Testis (tissue), 3 donors: ENCODE measurements around the gene BEGAIN. TPM values are rescaled to one million over a fixed set of nuclear protein-coding genes. Genes with fewer than 3 reads are reported as not detected.

ENCODE experiments used
- DNase-seq: peaks from one replicate; pipeline ENCODE4 v3.0.0-alpha.2; 2019
- H3K27ac ChIP-seq, 2 donors: fragments of 200-600 bp; sonication (generic); one replicate each; pipeline ENCODE4 v1.5.1; 2019
- H3K27me3 ChIP-seq: fragments of 200-600 bp; sonication (generic); one replicate; pipeline ENCODE4 v1.5.1; 2019
- H3K36me3 ChIP-seq: fragments of 200-600 bp; sonication (generic); one replicate; pipeline ENCODE4 v1.5.1; 2017; ENCODE audit warnings: low read depth; ENCODE audit errors: missing control alignments
- H3K4me1 ChIP-seq: fragments of 200-600 bp; sonication (generic); one replicate; pipeline ENCODE4 v1.5.1; 2019
- H3K4me3 ChIP-seq, 2 donors: fragments of 200-600 bp; sonication (generic); one replicate each; pipeline ENCODE4 v1.5.1; 2017 to 2019
- H3K9me3 ChIP-seq: fragments of 200-600 bp; sonication (generic); one replicate; pipeline ENCODE4 v1.5.1; 2017
- CTCF ChIP-seq, 3 experiments: fragments of 450-650 bp in 2 of 3; fragments of 200-600 bp in 1 of 3; sonication (generic) in 1 of 3; IDR thresholded peaks; one replicate each; pipeline ENCODE4 v1.5.1; 2016 to 2019; ENCODE audit warnings: antibody characterized with exemption in 3 of 3, mild to moderate bottlenecking in 2 of 3, moderate library complexity in 1 of 3
- POLR2A ChIP-seq: fragments of 450-650 bp; IDR thresholded peaks from one replicate; pipeline ENCODE4 v1.6.1; 2017; ENCODE audit warnings: antibody characterized with exemption, mild to moderate bottlenecking, moderate library complexity
- WGBS, 2 donors: methylation state at CpG; one replicate each; pipeline ENCODE4 v1.1.5; 2018; 5-methylcytosine and 5-hydroxymethylcytosine counted together
- intact Hi-C: fragments of 100-400 bp; cut with DNase I; formaldehyde crosslinking; loops from one replicate; pipeline ENCODE4 v1.15.1; 2023; ENCODE audit warnings: low total_unique reads
- polyA plus RNA-seq: library from polyadenylated mRNA; stranded (reverse); fragments of 350-450 nt; fragmentation: Illumina TruSeq; extraction: RNeasy Lipid Tissue Mini Kit (QIAGEN cat#74804); gene quantifications from one replicate; pipeline ENCODE4 v1.2.3, GENCODE V29; 2014; ENCODE audit warnings: low read depth, low replicate concordance; ENCODE audit not compliant: insufficient read depth
- total RNA-seq, 2 donors: library from RNA; depleted of rRNA; stranded (reverse); fragments of >200 nt; gene quantifications; one replicate each; pipeline ENCODE4 v1.2.3, GENCODE V29; 2016

BEGAIN gene
- total and polyA plus RNA-seq, 3 donors from 2014 or later: 4.5 to 7.6 (median 6.9) TPM

GRCh38 chr14:100546051-100546443 lies 41.2 kb downstream of the BEGAIN start:
- intact Hi-C loops: no loop called here
- no peaks in the 10 kb centered on the region for H3K9me3 ChIP-seq
- H3K27ac ChIP-seq: no peak overlapping the region
- DNase-seq: peak; percentile 33
- H3K4me1 ChIP-seq: no peaks in the 10 kb centered on the region
- 32 to 36% methylated on average over 9 to 10 of the region's 28 CpGs for WGBS, 2 donors
- TF ChIP-seq CTCF (IDR thresholded peaks at IDR 0.05) (no peak), POLR2A (no peak)
- H3K27me3 ChIP-seq: no peaks in the 10 kb centered on the region
- no peaks in the 10 kb centered on the region for H3K36me3 ChIP-seq
- H3K4me3 ChIP-seq: peak overlapping the region in 1 of 2 donors; percentile 31

GRCh38 chr14:100545359-100545758 lies 41.9 kb downstream of the BEGAIN start:
- intact Hi-C loops: no loop called here
- Histone ChIP-seq H3K4me1 (peaks cover 3% of the 10 kb centered on the region), H3K27me3 (no peaks in the 10 kb centered on the region), H3K36me3 (no peaks in the 10 kb centered on the region), H3K9me3 (no peaks in the 10 kb centered on the region), H3K4me3 (no peak overlapping the region), H3K27ac (no peak overlapping the region)
- no peak for TF ChIP-seq CTCF (IDR thresholded peaks at IDR 0.05)
- no peak for TF ChIP-seq POLR2A
- no peak for DNase-seq
- WGBS, 2 donors: 80 to 82% methylated on average over 5 of the region's 5 CpGs

- Histone ChIP-seq H3K36me3 (no peaks in the 10 kb centered on the region), H3K4me3 (no peak overlapping the region), H3K9me3 (no peaks in the 10 kb centered on the region), H3K27ac (no peak overlapping the region), H3K27me3 (no peaks in the 10 kb centered on the region), H3K4me1 (peaks cover 3% of the 10 kb centered on the region)
- no peak for TF ChIP-seq POLR2A
- TF ChIP-seq CTCF (IDR thresholded peaks at IDR 0.05): no peak
- WGBS, 2 donors: 89 to 95% methylated on average over 12 to 15 of the region's 15 CpGs
- no peak for DNase-seq
- intact Hi-C loops: no loop called here
Measured at GRCh38 chr14:100544506-100545141, 42.6 kb downstream of the BEGAIN start.

GRCh38 chr14:100543471-100544455 lies 43.5 kb downstream of the BEGAIN start:
- TF ChIP-seq CTCF (IDR thresholded peaks at IDR 0.05) (no peak), POLR2A (no peak)
- no peaks in the 10 kb centered on the region for H3K9me3 ChIP-seq
- 94 to 95% methylated on average over 7 to 19 of the region's 19 CpGs for WGBS, 2 donors
- H3K27me3 ChIP-seq: no peaks in the 10 kb centered on the region
- H3K36me3 ChIP-seq: no peaks in the 10 kb centered on the region
- DNase-seq: no peak
- H3K27ac ChIP-seq: no peak overlapping the region
- no peak overlapping the region for H3K4me3 ChIP-seq
- H3K4me1 ChIP-seq: peaks cover 3% of the 10 kb centered on the region
- intact Hi-C loops: no loop called here
